ENCODE measurements around the gene ITGB1BP1. TPM values are rescaled to one million over a fixed set of nuclear protein-coding genes. Genes with fewer than 3 reads are reported as not detected.

The ITGB1BP1 gene
- total RNA-seq, 4 donors from 2014 or later = 10.7 to 27.7 (median 21.7) TPM

DNA sequence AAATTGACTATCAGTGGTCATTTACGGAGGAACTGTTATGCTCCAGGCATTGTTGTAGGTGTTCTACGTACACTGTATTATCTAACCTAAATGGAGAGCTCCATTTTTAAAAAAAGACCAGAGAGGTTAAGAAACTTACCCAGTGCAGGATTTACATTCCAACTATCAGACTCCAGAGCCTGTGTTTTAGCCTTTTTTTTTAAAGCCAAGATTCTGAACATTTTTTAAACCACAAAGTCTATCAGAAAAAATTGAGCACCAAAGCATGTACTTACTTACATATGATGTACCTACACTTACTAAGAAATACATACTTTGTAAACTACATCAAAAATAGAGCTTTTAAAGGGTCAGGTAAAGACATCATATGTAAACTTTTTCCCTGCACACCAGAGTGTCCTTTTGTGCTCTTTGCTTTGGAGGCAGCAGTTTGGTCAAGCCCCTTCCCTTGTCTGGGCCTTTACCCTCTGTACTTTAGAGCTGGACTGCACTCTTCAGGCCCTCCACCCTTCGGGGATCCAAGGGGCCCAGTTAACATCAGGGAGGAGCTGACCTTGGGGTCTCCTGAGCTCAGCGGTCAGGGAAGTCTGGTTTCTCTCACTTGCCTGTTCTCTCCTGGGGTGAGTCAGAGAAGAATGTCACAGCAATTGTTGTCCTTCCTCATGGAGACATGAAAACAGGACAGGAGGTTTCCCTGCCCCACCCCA is 58.4 kb downstream of the ITGB1BP1 start:
- no peaks in the 10 kb centered on the region for H3K9me3 ChIP-seq
- no peak overlapping the region for H3K27ac ChIP-seq
- H3K4me1 ChIP-seq = no peaks in the 10 kb centered on the region
- DNase-seq = no peak
- 85 to 90% methylated on average over 2 to 4 of the region's 4 CpGs for WGBS, 2 donors (ENCODE audit: low coverage in 1 of 2)
- intact Hi-C loops (cut with DNase I; ENCODE audit: low total_unique reads) = no loop called here
- in situ Hi-C loops (cut with MboI; ENCODE audit: low pct_ligation_motif_present in 1 of 4, low pct_unique_long_range_greater_than_20kb in 1 of 4, low sequenced_read_pairs in 3 of 4) = no loop called here
- peaks cover 0 to 24% (median 2%) of the 10 kb centered on the region in 4 donors for H3K36me3 ChIP-seq
- TF ChIP-seq CTCF (IDR thresholded peaks at IDR 0.05) = no peak
- no peak for TF ChIP-seq EP300 (IDR thresholded peaks at IDR 0.05; ENCODE audit: low read depth)
- no peak for TF ChIP-seq POLR2AphosphoS5 (IDR thresholded peaks at IDR 0.05)
- TF ChIP-seq POLR2A (IDR thresholded peaks at IDR 0.05) = no peak
- no peak overlapping the region for H3K4me3 ChIP-seq
- H3K27me3 ChIP-seq = no peaks in the 10 kb centered on the region

DNA sequence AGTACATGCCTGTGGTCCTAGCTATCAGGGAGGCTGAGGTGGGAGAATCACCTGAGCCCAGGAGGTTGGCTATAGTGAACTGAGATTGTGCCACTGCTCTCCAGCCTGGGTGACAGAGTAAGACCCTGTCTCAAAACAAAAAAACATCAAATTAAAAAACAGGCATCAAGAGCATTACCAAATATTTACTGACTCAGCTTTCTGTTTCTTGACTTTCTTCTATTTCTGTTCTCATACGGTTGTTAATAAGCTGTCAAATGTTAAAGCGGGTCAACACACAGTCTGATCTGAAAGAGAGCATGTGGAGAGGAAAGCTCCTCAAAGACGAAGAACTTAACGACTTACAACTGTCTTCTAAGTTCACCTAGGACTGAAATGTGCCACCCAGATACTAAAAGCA is 59.0 kb downstream of the ITGB1BP1 start:
- intact Hi-C loops (cut with DNase I; ENCODE audit: low total_unique reads) = no loop called here
- no peak overlapping the region for H3K4me3 ChIP-seq
- DNase-seq = no peak
- peaks cover 0 to 30% (median 3%) of the 10 kb centered on the region in 4 donors for H3K36me3 ChIP-seq
- no peak overlapping the region for H3K27ac ChIP-seq
- H3K27me3 ChIP-seq = no peaks in the 10 kb centered on the region
- H3K4me1 ChIP-seq = no peaks in the 10 kb centered on the region
- TF ChIP-seq EP300 (IDR thresholded peaks at IDR 0.05; ENCODE audit: low read depth) = no peak
- TF ChIP-seq CTCF (IDR thresholded peaks at IDR 0.05) = no peak
- no peak for TF ChIP-seq POLR2AphosphoS5 (IDR thresholded peaks at IDR 0.05)
- TF ChIP-seq POLR2A (IDR thresholded peaks at IDR 0.05) = no peak
- in situ Hi-C loops (cut with MboI; ENCODE audit: low pct_ligation_motif_present in 1 of 4, low pct_unique_long_range_greater_than_20kb in 1 of 4, low sequenced_read_pairs in 3 of 4) = no loop called here
- no peaks in the 10 kb centered on the region for H3K9me3 ChIP-seq
- 83 to 100% methylated on average over 2 to 4 of the region's 4 CpGs for WGBS, 2 donors (ENCODE audit: low coverage in 1 of 2)

- intact Hi-C loops (cut with DNase I; ENCODE audit: low total_unique reads) (no loop called here), in situ Hi-C loops (cut with MboI; ENCODE audit: low pct_ligation_motif_present in 1 of 4, low pct_unique_long_range_greater_than_20kb in 1 of 4, low sequenced_read_pairs in 3 of 4) (no loop called here)
- no peak for TF ChIP-seq CTCF (IDR thresholded peaks at IDR 0.05)
- TF ChIP-seq POLR2A (IDR thresholded peaks at IDR 0.05) = no peak
- TF ChIP-seq EP300 (IDR thresholded peaks at IDR 0.05; ENCODE audit: low read depth) = no peak
- TF ChIP-seq POLR2AphosphoS5 (IDR thresholded peaks at IDR 0.05) = no peak
- Histone ChIP-seq H3K4me3 (no peak overlapping the region), H3K9me3 (no peaks in the 10 kb centered on the region), H3K4me1 (no peaks in the 10 kb centered on the region), H3K27me3 (no peaks in the 10 kb centered on the region), H3K36me3 (peaks cover 0 to 51% (median 5%) of the 10 kb centered on the region in 4 donors), H3K27ac (no peak overlapping the region)
- WGBS, 2 donors (ENCODE audit: low coverage in 1 of 2) = 73 to 88% methylated on average over 1 to 2 of the region's 2 CpGs
- DNase-seq = no peak
These were observed 62.6 kb downstream of the ITGB1BP1 start for GRCh38 chr2:9360701-9361100.

DNA sequence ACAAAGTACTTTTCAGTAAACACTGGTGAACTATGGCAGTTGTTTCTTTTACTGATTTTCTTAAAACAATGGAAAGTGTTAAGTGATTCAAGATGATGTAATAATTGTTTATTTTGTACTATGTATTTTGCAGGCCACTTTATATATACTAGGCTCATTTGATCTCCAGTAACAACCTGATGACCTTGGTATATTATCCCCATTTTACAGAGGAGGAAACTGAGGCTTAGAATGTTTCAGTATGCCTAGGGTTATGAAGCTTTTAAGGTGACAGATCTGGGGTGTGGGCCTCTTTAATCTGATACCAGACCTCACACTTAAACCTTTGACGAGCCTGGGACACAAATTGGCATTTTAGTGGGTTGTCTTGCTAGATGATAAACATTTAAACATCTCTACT is 63.2 kb downstream of the ITGB1BP1 start:
- TF ChIP-seq POLR2A (IDR thresholded peaks at IDR 0.05) (no peak), CTCF (IDR thresholded peaks at IDR 0.05) (no peak), POLR2AphosphoS5 (IDR thresholded peaks at IDR 0.05) (no peak), EP300 (IDR thresholded peaks at IDR 0.05; ENCODE audit: low read depth) (no peak)
- H3K4me3 ChIP-seq = no peak overlapping the region
- in situ Hi-C loops (cut with MboI; ENCODE audit: low pct_ligation_motif_present in 1 of 4, low pct_unique_long_range_greater_than_20kb in 1 of 4, low sequenced_read_pairs in 3 of 4) = no loop called here
- no peak for DNase-seq
- peaks cover 0 to 51% (median 4%) of the 10 kb centered on the region in 4 donors for H3K36me3 ChIP-seq
- no peaks in the 10 kb centered on the region for H3K27me3 ChIP-seq
- no peaks in the 10 kb centered on the region for H3K4me1 ChIP-seq
- H3K27ac ChIP-seq = no peak overlapping the region
- intact Hi-C loops (cut with DNase I; ENCODE audit: low total_unique reads) = no loop called here
- 83% methylated on average over 1 of the region's 1 CpG for WGBS, 2 donors (ENCODE audit: low coverage in 1 of 2)
- H3K9me3 ChIP-seq = no peaks in the 10 kb centered on the region
